Forelimb muscle (tissue), 1 donor: ENCODE measurements around the gene IFIT3. TPM values are rescaled to one million over a fixed set of nuclear protein-coding genes. Genes with fewer than 3 reads are reported as not detected.

Experiments
- polyA plus RNA-seq: library from polyadenylated mRNA; unstranded; fragments of 120-200 nt; gene quantifications from one replicate; pipeline ENCODE4 v1.2.1, GENCODE V29; 2013; ENCODE audit not compliant: insufficient read length

The IFIT3 gene
- polyA plus RNA-seq, 1 donor, result 6.0 TPM

Other genes with a start within 250 kb of the IFIT3 start
- 0.35 TPM for gene CH25H, start 120.7 kb upstream of the IFIT3 start, polyA plus RNA-seq
- 28.9 TPM for gene LIPA, start 76.2 kb upstream of the IFIT3 start, polyA plus RNA-seq
- 5.5 TPM for gene IFIT2, start 26.0 kb upstream of the IFIT3 start, polyA plus RNA-seq
- 0.53 TPM for gene IFIT1B, start 50.1 kb downstream of the IFIT3 start, polyA plus RNA-seq
- 40.3 TPM for gene IFIT1, start 64.6 kb downstream of the IFIT3 start, polyA plus RNA-seq
- gene IFIT5, start 86.6 kb downstream of the IFIT3 start, polyA plus RNA-seq, result 8.2 TPM
- 1.2 TPM for gene SLC16A12, start 207.6 kb downstream of the IFIT3 start, polyA plus RNA-seq